Prostate gland (tissue), 1 donor: ENCODE results near the gene PEX14.

Experiments used
- POLR2A ChIP-seq: fragments of 450-650 bp; IDR thresholded peaks from one replicate; pipeline ENCODE4 v1.6.1; 2016; ENCODE audit warnings: antibody characterized with exemption, mild to moderate bottlenecking
- POLR2AphosphoS5 ChIP-seq: sonication (generic); formaldehyde crosslinking; IDR thresholded peaks from one replicate; pipeline ENCODE4 v1.6.1; 2017; ENCODE audit warnings: antibody characterized with exemption

GRCh38 chr1:10667861-10668761, 193.4 kb downstream of the PEX14 start:
- TF ChIP-seq POLR2AphosphoS5 (no peak), POLR2A (no peak)
